Activated CD4-positive, alpha-beta T cell treated with anti-CD3 and anti-CD28 coated beads for 48 hours (primary cell): ENCODE data around the gene NOTO.

Experiments
- DNase-seq: peaks from one replicate; pipeline ENCODE4 v3.0.0-alpha.2; 2020

The NOTO gene

DNA sequence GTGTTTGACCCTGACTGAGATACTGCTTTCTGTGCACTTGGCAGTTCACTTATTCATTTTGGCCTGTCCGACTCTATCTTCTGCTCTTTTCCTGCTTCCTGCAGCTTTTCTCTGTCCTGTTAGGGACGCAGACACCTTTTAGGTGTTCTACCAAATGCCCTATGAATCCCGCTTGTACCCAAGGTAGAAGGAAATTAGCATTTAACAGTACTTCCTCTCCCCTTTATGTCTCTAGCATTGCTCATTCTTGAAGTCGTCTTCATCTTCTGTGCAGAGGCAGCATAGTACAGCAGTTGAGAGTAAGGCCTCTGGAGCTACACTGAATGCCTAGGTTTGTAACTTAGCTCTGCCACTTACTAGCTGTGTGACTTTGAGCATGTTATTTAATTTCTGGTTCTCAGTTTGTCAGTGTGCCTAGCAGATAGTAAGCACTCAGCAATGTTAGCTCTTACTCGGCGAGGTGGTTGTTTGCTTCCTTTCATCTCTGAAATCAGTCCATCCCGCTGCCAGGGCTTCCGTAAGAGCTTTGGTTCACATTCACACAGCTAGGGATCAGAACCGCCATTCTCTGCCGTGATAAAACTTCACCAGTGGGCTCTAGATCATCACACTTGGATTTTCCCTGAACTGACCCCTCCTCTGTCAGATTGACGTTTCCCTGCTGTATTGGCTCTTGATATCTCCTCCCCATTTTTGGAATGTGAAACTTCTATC is 33.1 kb downstream of the NOTO start:
- no peak for DNase-seq

DNA sequence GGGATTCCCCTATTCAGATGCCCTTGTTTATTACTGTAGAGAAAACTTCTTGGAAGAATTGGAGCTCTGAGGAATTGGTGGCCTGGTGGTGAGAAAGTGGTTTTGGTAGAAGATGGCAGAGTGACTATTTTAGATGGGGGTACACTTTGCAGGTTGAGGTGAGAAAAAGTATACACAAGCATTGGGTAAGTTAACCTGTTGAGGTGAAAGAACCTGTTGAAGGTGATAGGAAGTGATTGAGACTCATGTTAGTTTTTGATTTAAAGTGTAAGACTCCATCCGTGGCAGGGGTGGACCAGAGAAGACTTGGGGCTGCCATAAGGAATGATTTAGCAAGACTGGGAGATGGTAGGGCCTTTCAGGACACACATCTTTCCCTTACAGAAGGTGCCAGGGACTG is 34.8 kb downstream of the NOTO start:
- DNase-seq, result no peak

DNA sequence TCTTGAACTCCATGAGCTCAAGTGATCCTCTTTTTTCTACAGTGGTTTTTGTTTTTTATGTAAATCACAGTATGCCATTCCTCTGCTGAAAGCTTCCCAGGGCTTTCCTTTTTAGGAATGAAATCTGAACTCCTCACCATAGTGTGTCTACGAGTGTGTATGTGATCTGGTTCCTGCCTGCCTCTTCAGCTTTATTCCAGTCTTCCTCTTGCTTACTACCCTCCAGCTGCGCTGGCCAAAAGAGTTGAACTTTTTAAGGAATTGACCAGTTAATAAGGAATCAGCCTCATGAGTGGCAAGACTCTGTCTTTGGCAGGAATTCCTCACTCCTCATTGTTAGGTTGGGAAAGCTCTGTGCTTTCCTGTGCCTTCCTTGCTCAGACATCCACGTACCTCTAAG is 35.8 kb downstream of the NOTO start:
- DNase-seq, result no peak

DNA sequence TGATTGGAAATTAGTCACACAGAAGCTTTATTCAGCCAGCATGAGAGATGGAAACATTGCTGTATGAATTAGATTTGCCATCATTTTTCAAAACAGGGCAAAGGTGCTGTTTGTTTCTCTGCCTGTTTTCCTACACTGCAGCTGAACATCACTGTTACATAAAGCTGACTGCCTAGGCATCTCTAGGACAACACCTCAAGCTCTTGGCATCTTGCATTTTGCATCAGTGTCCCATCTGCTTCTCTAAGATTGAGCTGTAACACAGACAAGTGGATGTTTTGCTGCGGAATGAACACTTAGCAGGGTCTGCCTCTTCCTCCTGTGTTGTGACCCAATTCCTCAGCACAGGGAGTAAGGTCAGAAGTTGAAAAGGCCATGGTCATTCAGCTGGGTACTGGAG is 36.6 kb downstream of the NOTO start:
- no peak for DNase-seq

DNA sequence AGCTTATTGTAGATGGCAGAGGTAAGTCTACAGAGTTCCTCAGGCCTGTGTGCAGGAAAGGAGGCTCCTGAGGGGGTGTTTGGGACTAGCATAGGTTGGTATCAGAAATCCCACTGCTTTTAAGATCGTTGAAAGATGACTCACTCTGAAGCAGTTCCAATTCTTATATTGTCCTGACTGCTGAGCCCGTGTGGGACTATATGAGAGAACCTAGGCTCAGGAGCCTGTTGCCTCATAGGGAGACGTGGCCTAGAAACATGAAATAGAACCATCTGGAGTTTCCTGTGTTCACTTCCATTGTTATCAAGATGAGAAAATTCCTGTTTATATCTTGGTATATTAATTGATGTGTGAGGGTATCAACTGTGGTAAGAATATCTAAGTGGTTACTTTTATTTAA is 37.4 kb downstream of the NOTO start:
- DNase-seq, result no peak

DNA sequence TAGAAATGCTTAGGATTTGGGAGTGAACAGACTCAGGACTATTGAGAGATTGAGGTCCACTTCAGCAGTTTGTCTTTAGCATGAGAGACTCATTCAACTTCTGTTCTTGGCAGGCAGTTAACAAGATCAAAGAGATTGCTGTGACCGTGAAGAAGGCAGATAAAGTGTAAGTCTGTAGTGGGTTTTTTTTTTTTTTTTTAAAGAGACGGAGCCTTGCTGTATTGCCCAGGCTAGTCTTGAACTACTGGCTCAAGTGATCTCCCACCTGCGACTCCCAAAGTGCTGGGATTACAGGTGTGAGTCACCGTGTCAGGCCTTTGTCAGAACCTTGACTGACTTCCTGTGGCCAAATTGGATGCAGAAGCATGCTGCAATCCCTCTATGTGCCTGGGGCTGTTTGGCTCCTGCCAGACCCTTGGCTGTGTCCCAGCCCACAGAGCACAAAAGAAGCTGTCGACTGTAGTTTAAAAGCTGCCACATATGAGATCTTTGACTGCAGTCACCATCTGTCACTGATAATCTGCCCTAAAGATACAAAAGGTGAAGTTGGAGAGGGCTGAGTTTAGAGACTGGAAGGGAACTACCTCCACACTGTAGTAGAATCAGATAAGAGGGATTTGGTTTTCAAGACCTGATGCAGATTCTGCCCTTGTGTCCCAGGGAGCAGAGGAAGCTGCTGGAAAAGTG is 41.7 kb downstream of the NOTO start:
- no peak for DNase-seq

DNA sequence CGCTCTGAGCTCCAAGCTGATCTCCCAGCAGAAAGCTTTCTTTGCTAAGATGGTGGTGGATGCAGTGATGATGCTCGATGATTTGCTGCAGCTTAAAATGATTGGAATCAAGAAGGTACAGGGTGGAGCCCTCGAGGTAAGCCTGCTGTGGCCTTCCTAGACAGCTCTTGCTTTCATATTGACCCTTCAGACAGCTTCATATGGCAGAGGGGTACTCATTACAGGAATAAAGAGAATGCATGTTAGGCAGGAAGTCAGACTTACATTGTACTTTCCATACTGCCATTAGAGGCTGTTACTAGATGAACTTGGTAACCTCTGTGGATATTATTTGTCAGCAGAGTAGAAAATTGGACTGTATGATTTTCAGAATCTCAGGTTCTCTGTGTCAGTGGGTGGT is 42.2 kb downstream of the NOTO start:
- no peak for DNase-seq

DNA sequence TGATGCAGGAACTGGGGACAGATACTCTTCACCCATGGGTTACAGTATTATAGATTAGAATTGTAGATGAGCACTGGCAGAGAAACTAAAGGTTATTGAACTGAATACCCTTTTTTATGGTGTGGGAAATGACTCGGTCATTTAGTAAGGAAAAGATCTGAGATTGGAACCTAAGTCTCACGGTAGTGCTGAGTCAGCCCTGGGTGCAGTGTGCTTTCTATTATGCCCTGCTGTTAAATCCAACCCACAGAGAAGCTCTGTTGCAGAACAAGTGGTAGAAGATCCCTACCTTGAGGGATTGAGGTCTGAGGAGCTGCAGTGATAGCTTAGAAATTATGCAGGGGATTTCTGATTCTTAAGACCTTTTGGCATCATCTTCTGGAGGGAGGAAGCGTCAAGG is 44.5 kb downstream of the NOTO start:
- no peak for DNase-seq

DNA sequence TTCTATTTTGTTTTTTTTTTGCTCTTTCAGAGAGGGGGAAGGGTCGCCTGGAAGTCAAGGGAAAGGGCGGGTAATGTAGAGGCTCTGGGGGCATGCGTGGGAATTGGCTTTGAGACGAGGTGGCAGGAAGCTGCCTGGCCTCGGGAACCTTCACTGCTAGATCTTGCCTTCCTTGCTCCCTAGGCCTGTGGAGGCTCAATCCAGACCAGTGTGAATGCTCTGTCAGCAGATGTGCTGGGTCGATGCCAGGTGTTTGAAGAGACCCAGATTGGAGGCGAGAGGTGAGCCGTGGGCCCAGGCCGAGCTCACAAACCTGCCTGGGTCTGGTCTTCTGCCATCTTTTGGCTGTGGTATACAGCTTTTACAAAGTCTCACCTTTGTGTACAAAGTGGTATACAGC is 47.3 kb downstream of the NOTO start:
- no peak for DNase-seq

DNA sequence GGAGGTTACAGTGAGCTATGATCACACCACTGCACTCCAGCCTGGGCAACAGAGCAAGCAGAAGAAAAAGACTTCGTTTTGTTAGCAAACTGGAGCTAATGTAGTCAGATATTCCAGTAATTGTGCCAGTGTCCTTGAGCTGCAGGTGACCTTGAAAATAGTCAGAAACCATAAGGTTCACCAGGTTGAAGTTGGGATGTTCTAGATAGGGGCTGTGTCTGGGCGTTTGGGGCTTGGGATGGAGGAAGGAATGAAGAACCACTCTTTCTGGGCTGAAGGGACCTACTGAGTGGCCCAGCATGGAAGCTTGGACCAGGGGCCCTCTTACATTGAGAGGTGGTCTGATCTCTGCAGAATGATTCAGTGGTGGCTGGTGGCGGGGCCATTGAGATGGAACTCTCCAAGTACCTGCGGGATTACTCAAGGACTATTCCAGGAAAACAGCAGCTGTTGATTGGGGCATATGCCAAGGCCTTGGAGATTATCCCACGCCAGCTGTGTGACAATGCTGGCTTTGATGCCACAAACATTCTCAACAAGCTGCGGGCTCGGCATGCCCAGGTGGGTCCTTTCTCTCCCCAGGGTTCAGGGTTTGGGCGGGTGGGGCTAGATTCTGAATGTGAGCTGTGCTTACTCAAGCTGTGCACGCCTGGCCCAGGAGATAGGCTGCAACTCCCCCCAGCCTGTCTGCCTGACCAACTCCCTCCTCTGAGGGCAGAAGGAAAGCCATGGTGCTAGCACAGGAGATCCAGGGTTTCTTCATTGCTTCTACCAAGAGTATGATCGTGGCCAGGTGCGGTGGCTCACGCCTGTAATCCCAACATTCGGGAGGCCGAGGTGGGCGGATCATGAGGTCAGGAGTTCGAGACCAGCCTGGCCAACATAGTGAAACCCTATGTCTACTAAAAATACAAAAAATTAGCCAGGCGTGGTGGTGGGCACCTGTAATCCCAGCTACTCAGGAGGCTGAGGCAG is 48.8 kb downstream of the NOTO start:
- no peak for DNase-seq

DNA sequence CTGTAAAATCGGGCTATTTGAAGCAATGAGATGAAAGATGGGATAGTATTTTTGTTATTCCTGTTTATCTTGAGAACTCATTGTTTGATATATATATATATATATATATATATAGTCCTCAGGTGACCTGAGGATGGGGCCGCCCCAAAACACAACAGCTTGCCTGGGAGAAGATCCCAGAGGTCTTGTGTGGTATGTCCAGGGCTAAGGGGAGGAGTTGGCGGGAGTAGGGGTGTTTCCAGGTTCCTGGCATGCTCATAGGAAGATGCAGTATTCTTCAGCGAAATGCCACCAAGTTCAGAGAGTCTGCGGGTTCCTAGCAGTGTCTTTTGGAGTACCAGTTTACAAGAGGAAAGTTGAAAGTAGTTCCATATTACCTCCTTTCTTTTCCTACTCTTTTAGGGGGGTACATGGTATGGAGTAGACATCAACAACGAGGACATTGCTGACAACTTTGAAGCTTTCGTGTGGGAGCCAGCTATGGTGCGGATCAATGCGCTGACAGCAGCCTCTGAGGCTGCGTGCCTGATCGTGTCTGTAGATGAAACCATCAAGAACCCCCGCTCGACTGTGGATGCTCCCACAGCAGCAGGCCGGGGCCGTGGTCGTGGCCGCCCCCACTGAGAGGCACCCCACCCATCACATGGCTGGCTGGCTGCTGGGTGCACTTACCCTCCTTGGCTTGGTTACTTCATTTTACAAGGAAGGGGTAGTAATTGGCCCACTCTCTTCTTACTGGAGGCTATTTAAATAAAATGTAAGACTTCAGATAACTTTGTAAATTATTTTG is 50.1 kb downstream of the NOTO start:
- no peak for DNase-seq

DNA sequence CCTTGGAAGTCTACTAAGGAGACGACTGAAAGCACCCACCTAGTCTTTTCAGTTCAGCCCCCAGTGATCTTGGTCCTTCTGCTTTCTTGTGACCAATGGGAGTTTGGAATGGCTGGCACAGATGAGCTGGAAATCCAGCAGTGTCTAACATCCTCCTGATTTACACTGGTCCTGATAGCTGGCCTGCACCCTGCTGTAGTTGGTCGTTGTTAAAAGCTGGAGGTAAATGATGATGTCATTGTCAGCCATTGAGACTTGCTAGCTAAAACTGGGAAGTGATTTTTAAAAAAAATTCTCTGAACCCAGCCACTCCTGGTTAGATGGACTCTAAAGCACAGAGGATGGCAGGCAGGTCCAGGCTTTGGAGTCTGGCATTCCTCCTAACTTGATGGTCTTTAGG is 51.0 kb downstream of the NOTO start:
- no peak for DNase-seq

DNA sequence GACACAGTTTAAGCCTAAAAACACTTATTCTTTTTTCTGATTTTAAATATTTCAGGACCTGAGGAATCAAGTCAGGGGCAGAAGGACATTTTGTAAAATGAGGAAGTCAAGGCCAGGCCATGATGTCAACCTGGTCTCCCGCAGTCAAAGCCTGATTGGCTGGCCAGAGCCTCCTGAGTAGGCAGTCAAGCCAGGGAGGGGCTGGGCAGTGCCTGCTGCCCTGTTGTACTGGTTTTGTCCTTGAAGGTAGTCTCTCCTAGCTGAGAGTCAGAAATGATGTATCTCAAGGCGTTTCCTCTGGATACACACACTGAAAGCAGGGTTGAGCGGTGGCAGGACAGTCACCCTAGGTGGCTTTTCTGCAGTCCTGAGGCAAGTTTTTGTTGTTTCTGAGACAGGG is 51.5 kb downstream of the NOTO start:
- no peak for DNase-seq

DNA sequence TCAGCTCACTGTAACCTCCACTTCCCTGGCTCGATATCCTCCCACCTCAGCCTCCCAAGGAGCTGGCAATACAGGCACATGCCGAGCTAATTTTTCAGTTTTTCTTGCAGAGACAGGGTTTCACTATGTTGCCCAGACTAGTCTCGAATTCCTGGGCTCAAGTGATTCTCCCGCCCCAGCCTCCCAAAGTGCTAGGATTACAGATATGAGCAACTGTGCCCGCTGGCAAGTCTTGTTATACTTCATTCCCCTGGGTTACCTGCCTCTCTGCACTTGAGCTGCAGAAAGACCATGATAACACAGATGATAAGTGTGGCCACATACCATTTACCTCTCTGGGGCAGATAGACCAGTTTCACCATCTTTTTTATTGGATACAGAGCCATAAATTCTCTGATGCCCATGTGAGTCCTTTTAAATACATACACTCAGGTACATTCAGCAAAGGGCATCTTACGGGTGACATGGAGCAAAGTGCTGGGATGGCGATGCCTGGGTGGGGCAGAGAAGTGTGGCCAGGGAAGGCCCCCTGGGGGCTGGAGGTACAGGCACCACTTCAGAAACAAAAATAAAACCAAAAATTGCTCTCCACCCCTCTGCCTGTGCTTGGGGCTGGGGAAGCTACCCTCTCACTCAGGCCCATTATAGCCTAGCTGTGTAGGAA is 52.1 kb downstream of the NOTO start:
- DNase-seq, result no peak

DNA sequence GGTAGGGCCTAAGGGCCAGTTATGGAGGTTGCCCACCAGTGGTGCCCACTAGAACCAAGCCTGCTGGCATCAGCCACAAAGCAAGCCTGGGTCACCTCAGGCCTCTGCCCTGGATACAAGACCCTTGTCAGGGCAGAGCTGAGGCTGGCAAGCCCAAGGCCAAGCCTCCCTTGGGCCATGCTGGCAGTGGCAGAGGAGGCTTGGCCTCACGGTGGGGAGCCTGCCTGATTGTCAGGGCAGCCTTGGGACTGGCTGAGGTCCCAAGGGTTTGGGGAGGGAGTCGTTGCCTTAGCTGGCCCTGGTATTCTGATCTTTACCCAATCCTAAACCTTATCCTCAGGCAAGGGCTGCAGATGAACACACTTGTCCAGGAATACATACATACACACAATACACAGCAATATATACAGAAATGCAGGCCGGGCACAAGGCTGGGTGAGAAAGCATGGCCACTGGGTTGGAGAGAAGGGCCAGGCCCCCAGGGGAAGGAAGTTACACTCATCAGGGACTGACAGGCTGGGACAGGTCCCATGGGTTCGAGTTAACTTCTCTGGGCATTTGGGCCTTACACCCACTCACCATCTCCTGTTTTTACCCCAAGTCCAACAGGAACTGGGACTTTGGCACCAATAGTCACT is 52.8 kb downstream of the NOTO start:
- DNase-seq, result no peak

DNA sequence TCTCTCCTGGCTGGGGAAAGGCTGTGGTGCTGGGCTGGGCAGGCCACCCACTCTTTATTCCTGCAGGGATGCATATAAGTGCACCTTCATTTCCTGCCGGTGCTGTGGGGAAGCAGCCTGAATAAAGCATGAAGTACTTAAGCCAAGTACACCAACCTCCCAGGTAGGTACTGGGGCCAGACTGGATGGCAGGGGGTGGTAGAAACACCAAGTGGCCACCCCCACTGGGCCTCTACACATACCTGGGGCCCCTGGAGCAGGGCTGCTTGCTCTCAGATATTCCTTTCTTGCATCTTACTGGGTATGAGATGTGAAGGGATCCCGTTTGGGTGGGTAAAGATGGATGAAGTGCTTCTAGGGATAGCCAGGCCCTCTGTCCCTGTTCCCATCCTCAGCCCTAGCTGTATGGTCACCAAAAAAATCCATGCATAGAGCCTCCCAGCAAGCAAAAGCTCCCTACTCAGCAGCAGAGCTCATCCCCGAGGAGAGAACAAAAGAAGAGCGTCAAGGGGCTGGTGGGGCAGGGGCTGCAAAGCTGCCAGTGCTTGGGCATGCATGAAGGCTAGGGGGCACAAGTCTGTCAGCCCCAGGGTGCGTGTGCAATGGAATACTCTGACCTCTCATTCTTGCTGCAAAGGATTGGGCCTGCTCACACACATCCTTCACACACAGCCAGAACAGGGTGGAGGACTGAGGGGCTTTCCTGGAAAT is 53.7 kb downstream of the NOTO start:
- no peak for DNase-seq

DNA sequence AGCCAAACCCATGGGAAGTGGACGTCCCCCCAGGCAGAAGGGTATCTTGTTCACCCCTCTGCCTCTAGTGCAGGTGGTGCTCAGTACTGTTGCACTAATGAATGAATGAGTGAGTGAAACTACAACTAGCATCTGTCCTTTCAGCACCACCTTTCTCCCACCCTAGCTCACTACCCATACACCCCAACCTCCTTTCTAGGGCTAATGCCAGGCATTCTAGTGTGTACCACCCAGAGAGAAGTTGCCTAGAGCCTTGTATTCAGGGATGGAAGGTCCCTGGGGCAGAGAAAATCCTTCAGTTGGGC is 54.2 kb downstream of the NOTO start:
- DNase-seq, result no peak

DNA sequence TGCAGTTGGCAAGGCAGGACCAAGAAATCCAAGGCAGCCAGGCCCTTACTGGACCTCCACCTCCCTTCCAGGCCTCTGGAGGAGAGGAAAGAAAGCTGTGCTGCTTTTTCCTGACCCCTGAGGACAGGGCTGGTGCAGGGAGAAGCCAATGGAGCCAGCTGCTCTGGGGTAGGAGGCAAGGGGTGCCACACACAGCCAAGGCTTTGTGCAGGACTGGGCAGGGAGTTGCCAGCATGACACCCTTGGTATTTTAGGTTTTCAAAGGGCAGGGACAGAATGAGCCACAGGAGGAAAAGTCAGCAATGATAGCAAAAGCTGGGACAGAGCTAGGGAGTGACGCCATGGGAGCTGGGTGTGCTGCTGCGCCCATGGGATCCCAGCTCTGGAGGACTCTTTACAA is 54.6 kb downstream of the NOTO start:
- DNase-seq, result no peak

DNA sequence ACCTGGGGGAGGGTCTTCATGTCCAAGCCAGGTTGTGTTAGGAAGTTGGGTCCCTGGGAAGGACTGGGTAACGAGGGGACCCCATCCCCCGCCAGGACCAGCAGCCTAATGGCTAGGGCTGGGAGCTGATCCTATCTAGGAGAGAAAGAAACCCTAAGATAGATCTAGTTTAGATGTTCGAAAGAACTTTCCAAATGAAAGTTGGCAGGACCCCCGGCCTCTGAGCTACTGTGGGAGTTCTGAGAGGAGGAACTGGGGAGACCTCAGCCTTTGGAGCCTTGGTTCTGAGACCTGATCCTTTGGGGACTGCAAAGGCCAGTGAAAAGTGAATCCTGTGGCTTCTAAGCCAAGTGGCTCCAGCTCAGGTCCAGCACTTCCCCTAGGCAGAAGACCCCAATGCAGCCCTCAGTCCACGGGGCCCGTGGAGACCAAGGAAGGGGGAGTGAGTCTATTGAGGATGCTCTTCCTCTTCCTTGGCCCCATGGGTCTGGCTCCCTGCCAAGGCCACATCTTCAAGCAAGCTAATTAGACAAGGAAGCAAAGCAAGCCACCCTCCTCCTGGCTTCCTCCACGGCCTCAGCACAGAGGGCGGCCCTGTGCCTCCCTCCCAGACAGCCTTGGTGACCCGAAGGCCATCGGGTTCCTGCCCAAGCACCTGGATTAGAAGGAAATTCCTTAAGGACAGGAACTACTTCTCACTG is 55.2 kb downstream of the NOTO start:
- DNase-seq, result no peak

DNA sequence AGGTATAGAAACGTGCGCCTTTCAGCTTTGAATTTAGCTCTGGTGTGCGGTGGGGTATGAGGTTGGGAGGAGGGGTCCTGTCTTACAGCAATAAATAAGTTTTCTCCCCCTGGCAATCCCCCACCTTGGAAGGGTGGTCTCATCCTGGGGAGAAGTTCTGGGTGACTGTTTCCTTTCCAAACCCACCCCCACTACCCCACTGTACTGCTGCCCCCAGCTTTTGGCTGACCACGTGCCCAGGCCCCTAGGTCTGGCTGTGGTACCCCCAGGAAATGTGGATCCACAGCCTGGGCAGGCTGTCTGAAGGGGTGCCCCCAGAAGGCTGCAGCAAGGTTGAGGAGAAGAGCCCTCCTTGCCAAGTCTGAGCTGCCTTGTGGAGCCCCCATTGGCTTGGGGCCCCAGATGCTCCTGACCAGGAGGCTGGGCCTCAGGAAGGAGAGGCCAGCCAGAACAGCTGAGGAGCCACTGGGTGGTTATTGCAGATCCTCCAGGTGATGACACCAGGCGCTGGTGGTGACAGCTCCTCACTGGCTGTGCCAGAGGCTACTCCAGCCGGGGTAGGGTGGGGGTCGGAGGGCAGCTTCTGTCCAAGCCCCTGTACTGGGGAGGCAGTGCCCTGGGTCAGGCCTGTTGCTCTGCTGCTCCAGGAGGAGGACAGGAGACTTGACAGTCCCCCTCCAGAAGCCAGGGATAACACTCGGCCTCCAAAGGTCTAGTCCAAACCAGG is 56.0 kb downstream of the NOTO start:
- DNase-seq, result no peak
